GM12878 (cell line): ENCODE results near the gene SHOC2. TPM values are rescaled to one million over a fixed set of nuclear protein-coding genes. Genes with fewer than 3 reads are reported as not detected.

Experiments
- ATAC-seq: fragments of 200-7000 bp; cut with Tn5 transposase; 3 replicates; pipeline ENCODE4 v1.9.1; 2020; ENCODE audit warnings: mild to moderate bottlenecking, moderate library complexity
- BruUV-seq: library from RNA; stranded (reverse); fragments of 400-500 nt; replicated peaks from 2 replicates; lab custom pipeline; 2021; lab: Mats Ljungman, UMichigan
- CTCF ChIA-PET: fragments of 300-600 bp; sonication (Branson Sonifier 250); formaldehyde crosslinking; extraction: SDS; loops from one replicate; lab custom pipeline; 2021; ENCODE audit warnings: inconsistent platforms; lab: Yijun Ruan, JAX
- POLR2A ChIA-PET: fragments of 350-600 bp; formaldehyde crosslinking; extraction: SDS; loops from one replicate; lab custom pipeline; 2021; ENCODE audit warnings: inconsistent platforms; lab: Charles Lee
- RAD21 ChIA-PET: fragments of 300-600 bp; sonication (Branson Sonifier 250); formaldehyde crosslinking; loops from one replicate; lab custom pipeline; 2023; ENCODE audit warnings: antibody characterized with exemption; ENCODE audit not compliant: unreplicated experiment; lab: Charles Lee
- SMC1A ChIA-PET: fragments of 300-600 bp; sonication (Branson Sonifier 250); formaldehyde crosslinking; loops from one replicate; lab custom pipeline; 2023; ENCODE audit not compliant: unreplicated experiment, uncharacterized antibody; lab: Charles Lee
- DNase-seq: peaks from one replicate; pipeline ENCODE4 v3.0.0-alpha.2; 2011; ENCODE audit warnings: low read depth, low spot score
- FAIRE-seq: peaks from 3 replicates; lab custom pipeline; 2011; peaks lifted over from hg19 to GRCh38; lab: Jason Lieb, UNC
- H2AFZ ChIP-seq: 2 replicates; pipeline ENCODE4 v1.6.0; 2011; ENCODE audit warnings: low read depth, low read length, control low read depth; ENCODE audit not compliant: control insufficient read depth
- H3K27ac ChIP-seq: 2 replicates; pipeline ENCODE4 v1.5.1; 2011; ENCODE audit warnings: control low read depth; ENCODE audit not compliant: control insufficient read depth, insufficient read depth
- H3K27me3 ChIP-seq, 2 experiments: replicated peaks in 1 of 2; 2 replicates each; pipeline versions ENCODE4 v1.6.0 to v1.6.1; 2011; ENCODE audit warnings: low read length in 1 of 2; ENCODE audit not compliant: control insufficient read depth in 2 of 2, insufficient read depth in 2 of 2
- H3K36me3 ChIP-seq, 2 experiments: 2 replicates each; pipeline ENCODE4 v1.5.1; 2011; ENCODE audit warnings: low read length in 1 of 2; ENCODE audit not compliant: control insufficient read depth in 2 of 2, insufficient read depth in 2 of 2
- H3K4me1 ChIP-seq: 2 replicates; pipeline ENCODE4 v1.6.1; 2011; ENCODE audit warnings: mild to moderate bottlenecking, low read length, moderate library complexity, mixed read lengths; ENCODE audit not compliant: control insufficient read depth, insufficient read depth
- H3K4me2 ChIP-seq: 2 replicates; pipeline ENCODE4 v1.6.0; 2011; ENCODE audit warnings: control low read depth; ENCODE audit not compliant: control insufficient read depth, insufficient read depth
- H3K4me3 ChIP-seq: fragments of 200-600 bp; sonication (generic); 2 replicates; pipeline ENCODE4 v1.5.1; 2016
- H3K79me2 ChIP-seq: 2 replicates; pipeline ENCODE4 v1.6.0; 2011; ENCODE audit warnings: low read length; ENCODE audit not compliant: control insufficient read depth, insufficient read depth
- H3K9ac ChIP-seq: 2 replicates; pipeline ENCODE4 v1.8.0; 2011; ENCODE audit warnings: low read length, control low read depth, mixed read lengths; ENCODE audit not compliant: control insufficient read depth, insufficient read depth
- H3K9me3 ChIP-seq: replicated peaks from 3 replicates; pipeline ENCODE4 v1.5.1; 2011; ENCODE audit warnings: mild to moderate bottlenecking, low read length; ENCODE audit not compliant: control insufficient read depth, insufficient read depth
- H4K20me1 ChIP-seq: 2 replicates; pipeline ENCODE4 v1.6.0; 2011; ENCODE audit not compliant: control insufficient read depth, insufficient read depth
- ASH2L ChIP-seq: fragments of 300-600, 200-600 bp; sonication (generic); IDR thresholded peaks from 2 replicates; pipeline ENCODE4 v1.6.1; 2017; ENCODE audit warnings: low read depth, mild to moderate bottlenecking, borderline replicate concordance
- ATF2 ChIP-seq: IDR thresholded peaks from 2 replicates; pipeline ENCODE4 v1.6.1; 2012; ENCODE audit warnings: low read length, inconsistent platforms
- BACH1 ChIP-seq: fragments of 450-650 bp; IDR thresholded peaks from 2 replicates; pipeline ENCODE4 v1.6.1; 2017; ENCODE audit warnings: mild to moderate bottlenecking, borderline replicate concordance
- BCL3 ChIP-seq: IDR thresholded peaks from 2 replicates; pipeline ENCODE4 v1.6.1; 2011; ENCODE audit warnings: borderline replicate concordance, low read depth, mild to moderate bottlenecking, moderate library complexity, low read length; ENCODE audit not compliant: insufficient read depth, poor library complexity, severe bottlenecking
- CBFB ChIP-seq: IDR thresholded peaks from 2 replicates; pipeline ENCODE4 v1.6.1; 2016; ENCODE audit warnings: antibody characterized with exemption, low read depth
- CTCF ChIP-seq, 3 experiments: IDR thresholded peaks in 2 of 3; conservative IDR thresholded peaks in 1 of 3; 2 replicates each; pipeline ENCODE4 v1.5.1; 2011; ENCODE audit warnings: low read depth in 3 of 3, low read length in 3 of 3, mild to moderate bottlenecking in 3 of 3, control low read depth in 2 of 3, moderate library complexity in 2 of 3, inconsistent platforms in 1 of 3, mixed read lengths in 1 of 3; ENCODE audit not compliant: control insufficient read depth in 2 of 3, insufficient read depth in 1 of 3; ENCODE audit errors: extremely low read depth in 1 of 3
- ETV6 ChIP-seq, 2 experiments: fragments of 450-650 bp in 1 of 2; IDR thresholded peaks in 1 of 2; conservative IDR thresholded peaks in 1 of 2; 2 replicates each; pipeline ENCODE4 v1.6.1; 2014; ENCODE audit warnings: antibody characterized with exemption in 1 of 2, borderline replicate concordance in 1 of 2, low read depth in 1 of 2, mild to moderate bottlenecking in 1 of 2, moderate library complexity in 1 of 2
- NR2C1 ChIP-seq: fragments of 450-650 bp; IDR thresholded peaks from 2 replicates; pipeline ENCODE4 v1.6.1; 2017; ENCODE audit warnings: antibody characterized with exemption, mild to moderate bottlenecking, moderate library complexity
- POLR2AphosphoS5 ChIP-seq: IDR thresholded peaks from 2 replicates; pipeline ENCODE4 v1.6.1; 2011; ENCODE audit warnings: mild to moderate bottlenecking, low read length, inconsistent platforms
- REST ChIP-seq: IDR thresholded peaks from 2 replicates; pipeline ENCODE4 v1.6.1; 2012; ENCODE audit warnings: mild to moderate bottlenecking, low read depth, low read length
- ZNF207 ChIP-seq: fragments of 450-650 bp; IDR thresholded peaks from 2 replicates; pipeline ENCODE4 v1.6.1; 2014; ENCODE audit warnings: antibody characterized with exemption, mild to moderate bottlenecking, borderline replicate concordance
- ZNF24 ChIP-seq: fragments of 450-650 bp; IDR thresholded peaks from 2 replicates; pipeline ENCODE4 v1.6.1; 2017; ENCODE audit warnings: antibody characterized with exemption, mild to moderate bottlenecking
- WGBS: methylation state at CpG from one replicate; pipeline ENCODE4 v1.1.6; 2016; ENCODE audit warnings: low lambda C conversion rate; ENCODE audit not compliant: insufficient replicate concordance, insufficient coverage; ENCODE audit errors: missing lambda C conversion rate; 5-methylcytosine and 5-hydroxymethylcytosine counted together
- in situ Hi-C: fragments of 300-500 bp; cut with MboI; formaldehyde crosslinking; loops from 9 replicates; pipeline ENCODE4 v1.14.3; 2018; ENCODE audit warnings: mixed read lengths
- intact Hi-C: fragments of 100-400 bp; cut with micrococcal nuclease; formaldehyde crosslinking; loops from one replicate; pipeline ENCODE4 v1.14.2; 2022; ENCODE audit not compliant: unreplicated experiment
- polyA plus RNA-seq, 11 experiments: library from polyadenylated mRNA; depleted of rRNA in 4 of 11; unstranded in 6 of 11; stranded (reverse) in 5 of 11; fragments of >200 nt; fragmentation: Nextera tagmentation in 4 of 11; fragmentation: Illumina TruSeq in 1 of 11; extraction: Ambion mirVana in 4 of 11; extraction: Trizol in 1 of 11; gene quantifications; 1 replicate in 1 of 11; 2 replicates in 10 of 11; pipeline versions ENCODE4 v1.2.1 to v1.2.3, GENCODE V29; 2011 to 2016; ENCODE audit warnings: inconsistent platforms in 2 of 11, missing spikeins in 2 of 11, low read depth in 1 of 11
- total RNA-seq, 4 experiments: library from RNA; depleted of rRNA in 3 of 4; stranded (reverse); fragments of >200 nt in 3 of 4; fragmentation: Illumina TruSeq in 1 of 4; extraction: Trizol in 1 of 4; gene quantifications; 2 replicates each; pipeline versions ENCODE4 v1.2.1 to v1.2.3, GENCODE V29; 2013 to 2021

SHOC2 gene
- total and polyA plus RNA-seq, 10 of the 15 experiments (the other 5 are each of a cell fraction or from before 2014, with no cell fraction given): 24.8 to 65.3 (median 42.6) TPM

- in situ Hi-C loops (no loop called here), intact Hi-C loops (loop anchor here (10.0 kb wide), 2 partner anchors 270 to 400 kb away; no protein-coding TSS in a partner anchor)
- Histone ChIP-seq H3K4me3 (no peak overlapping the region), H3K4me1 (no peaks in the 10 kb centered on the region; the same call in 1 of the 2 replicates), H3K27ac (no peak overlapping the region), H4K20me1 (no peaks in the 10 kb centered on the region), H3K36me3 (peaks cover 0 to 6% of the 10 kb centered on the region in 2 experiments; a peak in 2 of 4 replicates), H3K9ac (no peak overlapping the region), H3K9me3 (no peaks in the 10 kb centered on the region), H3K27me3 (no peaks in the 10 kb centered on the region), H2AFZ (no peak overlapping the region), H3K4me2 (no peak overlapping the region), H3K79me2 (no peaks in the 10 kb centered on the region)
- ChIA-PET POLR2A (no interaction called here), CTCF (no interaction called here), SMC1A (interaction anchor here (1.2 kb wide), 1 partner anchor 86 kb away, joined by 3 read pairs; no protein-coding TSS in a partner anchor), RAD21 (no interaction called here)
- BruUV-seq: no TSS peak
- DNase-seq: no peak
- WGBS: 100% methylated on average over 1 of the region's 1 CpG
- ATAC-seq: no peak
- FAIRE-seq: no peak
- no peak for TF ChIP-seq NR2C1
- TF ChIP-seq BCL3: no peak
- TF ChIP-seq BACH1: no peak
- TF ChIP-seq ASH2L: no peak
- TF ChIP-seq ETV6 (conservative IDR thresholded peaks at IDR 0.05 in 1 of 2, IDR thresholded peaks at IDR 0.05 in 1 of 2; ENCODE audit: borderline replicate concordance in 1 of 2, low read depth in 1 of 2): no peak
- TF ChIP-seq CBFB: no peak
- TF ChIP-seq REST: no peak
- no peak for TF ChIP-seq CTCF (IDR thresholded peaks at IDR 0.05 in 2 of 3, conservative IDR thresholded peaks at IDR 0.05 in 1 of 3; ENCODE audit: control insufficient read depth in 2 of 3, extremely low read depth in 1 of 3, insufficient read depth in 1 of 3, low read depth in 3 of 3, low read length in 3 of 3)
- no peak for TF ChIP-seq ZNF24
- no peak for TF ChIP-seq POLR2AphosphoS5
- no peak for TF ChIP-seq ATF2
- no peak for TF ChIP-seq ZNF207
Observed at GRCh38 chr10:111015181-111015580, 95.8 kb downstream of the SHOC2 start.
